ENCODE results near the gene PDE8A. TPM values are rescaled to one million over a fixed set of nuclear protein-coding genes. Genes with fewer than 3 reads are reported as not detected.
A peak's percentile ranks its signal among the peaks of the same experiment; 100 is the strongest.
"Not testable (repeated sequence)": the region's sequence is repeated elsewhere in the genome, so short reads cannot be mapped to it uniquely, and the experiment has no call there.

Gene PDE8A
- total and polyA plus RNA-seq, 2 donors, result 8.5 to 23.0 TPM

- Histone ChIP-seq H3K27ac (ENCODE audit: low read depth in 1 of 2, low read length in 1 of 2) (peak overlapping the region in 1 of 2 donors; percentile 33), H3K4me1 (ENCODE audit: control insufficient read depth in 2 of 2, insufficient read depth in 2 of 2, low read length in 2 of 2) (no peaks in the 10 kb centered on the region), H3K36me3 (ENCODE audit: control insufficient read depth in 2 of 2, insufficient read depth in 2 of 2, low read length in 1 of 2) (no peaks in the 10 kb centered on the region), H3K9me3 (ENCODE audit: control insufficient read depth in 2 of 2, insufficient read depth in 1 of 2, low read length in 1 of 2) (no peaks in the 10 kb centered on the region), H3K27me3 (ENCODE audit: control insufficient read depth in 2 of 2, insufficient read depth in 1 of 2, low read length in 1 of 2) (no peaks in the 10 kb centered on the region), H3K4me3 (ENCODE audit: low read length in 2 of 2) (no peak overlapping the region)
- no peak for DNase-seq (ENCODE audit: low read depth in 6 of 9, low spot score in 9 of 9)
- 48% methylated on average over 3 of the region's 3 CpGs for WGBS
Observed at GRCh38 chr15:85010386-85011159, 28.9 kb downstream of the PDE8A start.

GRCh38 chr15:85011160-85011571, 29.5 kb downstream of the PDE8A start:
- Histone ChIP-seq H3K4me1 (ENCODE audit: control insufficient read depth in 2 of 2, insufficient read depth in 2 of 2, low read length in 2 of 2) (no peaks in the 10 kb centered on the region), H3K36me3 (ENCODE audit: control insufficient read depth in 2 of 2, insufficient read depth in 2 of 2, low read length in 1 of 2) (no peaks in the 10 kb centered on the region), H3K27ac (ENCODE audit: low read depth in 1 of 2, low read length in 1 of 2) (peak overlapping the region in 1 of 2 donors; percentile 26), H3K9me3 (ENCODE audit: control insufficient read depth in 2 of 2, insufficient read depth in 1 of 2, low read length in 1 of 2) (no peaks in the 10 kb centered on the region), H3K4me3 (ENCODE audit: low read length in 2 of 2) (no peak overlapping the region), H3K27me3 (ENCODE audit: control insufficient read depth in 2 of 2, insufficient read depth in 1 of 2, low read length in 1 of 2) (no peaks in the 10 kb centered on the region)
- no peak for DNase-seq (ENCODE audit: low read depth in 6 of 9, low spot score in 9 of 9)
- 87% methylated on average over 3 of the region's 3 CpGs for WGBS

- not testable (repeated sequence) for H3K27ac ChIP-seq (ENCODE audit: low read depth in 1 of 2, low read length in 1 of 2); H3K9me3 ChIP-seq (ENCODE audit: control insufficient read depth in 2 of 2, insufficient read depth in 1 of 2, low read length in 1 of 2); H3K27me3 ChIP-seq (ENCODE audit: control insufficient read depth in 2 of 2, insufficient read depth in 1 of 2, low read length in 1 of 2); DNase-seq (ENCODE audit: low read depth in 6 of 9, low spot score in 9 of 9); H3K4me1 ChIP-seq (ENCODE audit: control insufficient read depth in 2 of 2, insufficient read depth in 2 of 2, low read length in 2 of 2); H3K4me3 ChIP-seq (ENCODE audit: low read length in 2 of 2); H3K36me3 ChIP-seq (ENCODE audit: control insufficient read depth in 2 of 2, insufficient read depth in 2 of 2, low read length in 1 of 2)
- WGBS, result 95% methylated on average over 1 of the region's 2 CpGs
Observed at GRCh38 chr15:85011724-85012123, 30.1 kb downstream of the PDE8A start.

GRCh38 chr15:85013785-85014184, 32.1 kb downstream of the PDE8A start:
- Histone ChIP-seq H3K4me3 (ENCODE audit: low read length in 2 of 2) (no peak overlapping the region), H3K36me3 (ENCODE audit: control insufficient read depth in 2 of 2, insufficient read depth in 2 of 2, low read length in 1 of 2) (no peaks in the 10 kb centered on the region), H3K4me1 (ENCODE audit: control insufficient read depth in 2 of 2, insufficient read depth in 2 of 2, low read length in 2 of 2) (no peaks in the 10 kb centered on the region), H3K27ac (ENCODE audit: low read depth in 1 of 2, low read length in 1 of 2) (no peak overlapping the region), H3K27me3 (ENCODE audit: control insufficient read depth in 2 of 2, insufficient read depth in 1 of 2, low read length in 1 of 2) (no peaks in the 10 kb centered on the region), H3K9me3 (ENCODE audit: control insufficient read depth in 2 of 2, insufficient read depth in 1 of 2, low read length in 1 of 2) (no peaks in the 10 kb centered on the region)
- no peak for DNase-seq (ENCODE audit: low read depth in 6 of 9, low spot score in 9 of 9)
- WGBS, result 95% methylated on average over 4 of the region's 4 CpGs

GRCh38 chr15:85014932-85015331, 33.3 kb downstream of the PDE8A start:
- Histone ChIP-seq H3K4me3 (ENCODE audit: low read length in 2 of 2) (no peak overlapping the region), H3K9me3 (ENCODE audit: control insufficient read depth in 2 of 2, insufficient read depth in 1 of 2, low read length in 1 of 2) (no peaks in the 10 kb centered on the region), H3K36me3 (ENCODE audit: control insufficient read depth in 2 of 2, insufficient read depth in 2 of 2, low read length in 1 of 2) (no peaks in the 10 kb centered on the region), H3K27me3 (ENCODE audit: control insufficient read depth in 2 of 2, insufficient read depth in 1 of 2, low read length in 1 of 2) (no peaks in the 10 kb centered on the region), H3K27ac (ENCODE audit: low read depth in 1 of 2, low read length in 1 of 2) (no peak overlapping the region), H3K4me1 (ENCODE audit: control insufficient read depth in 2 of 2, insufficient read depth in 2 of 2, low read length in 2 of 2) (no peaks in the 10 kb centered on the region)
- WGBS, result 79% methylated on average over 6 of the region's 6 CpGs
- no peak for DNase-seq (ENCODE audit: low read depth in 6 of 9, low spot score in 9 of 9)

GRCh38 chr15:85016275-85016674, 34.6 kb downstream of the PDE8A start:
- H3K36me3 ChIP-seq (ENCODE audit: control insufficient read depth in 2 of 2, insufficient read depth in 2 of 2, low read length in 1 of 2), result no peaks in the 10 kb centered on the region
- H3K4me3 ChIP-seq (ENCODE audit: low read length in 2 of 2), result no peak overlapping the region
- no peaks in the 10 kb centered on the region for H3K9me3 ChIP-seq (ENCODE audit: control insufficient read depth in 2 of 2, insufficient read depth in 1 of 2, low read length in 1 of 2)
- DNase-seq (ENCODE audit: low read depth in 6 of 9, low spot score in 9 of 9), result no peak
- no peaks in the 10 kb centered on the region for H3K4me1 ChIP-seq (ENCODE audit: control insufficient read depth in 2 of 2, insufficient read depth in 2 of 2, low read length in 2 of 2)
- no peak overlapping the region for H3K27ac ChIP-seq (ENCODE audit: low read depth in 1 of 2, low read length in 1 of 2)
- H3K27me3 ChIP-seq (ENCODE audit: control insufficient read depth in 2 of 2, insufficient read depth in 1 of 2, low read length in 1 of 2), result no peaks in the 10 kb centered on the region

- 85% methylated on average over 15 of the region's 15 CpGs for WGBS
- no peaks in the 10 kb centered on the region for H3K36me3 ChIP-seq (ENCODE audit: control insufficient read depth in 2 of 2, insufficient read depth in 2 of 2, low read length in 1 of 2)
- H3K4me3 ChIP-seq (ENCODE audit: low read length in 2 of 2), result no peak overlapping the region
- H3K27me3 ChIP-seq (ENCODE audit: control insufficient read depth in 2 of 2, insufficient read depth in 1 of 2, low read length in 1 of 2), result no peaks in the 10 kb centered on the region
- no peaks in the 10 kb centered on the region for H3K9me3 ChIP-seq (ENCODE audit: control insufficient read depth in 2 of 2, insufficient read depth in 1 of 2, low read length in 1 of 2)
- DNase-seq (ENCODE audit: low read depth in 6 of 9, low spot score in 9 of 9), result no peak
- H3K27ac ChIP-seq (ENCODE audit: low read depth in 1 of 2, low read length in 1 of 2), result no peak overlapping the region
- peaks cover under 1 to 1% of the 10 kb centered on the region in 2 donors for H3K4me1 ChIP-seq (ENCODE audit: control insufficient read depth in 2 of 2, insufficient read depth in 2 of 2, low read length in 2 of 2)
Observed at GRCh38 chr15:85019815-85020590, 38.3 kb downstream of the PDE8A start.

- Histone ChIP-seq H3K9me3 (ENCODE audit: control insufficient read depth in 2 of 2, insufficient read depth in 1 of 2, low read length in 1 of 2) (no peaks in the 10 kb centered on the region), H3K27ac (ENCODE audit: low read depth in 1 of 2, low read length in 1 of 2) (no peak overlapping the region), H3K27me3 (ENCODE audit: control insufficient read depth in 2 of 2, insufficient read depth in 1 of 2, low read length in 1 of 2) (no peaks in the 10 kb centered on the region), H3K4me3 (ENCODE audit: low read length in 2 of 2) (no peak overlapping the region), H3K36me3 (ENCODE audit: control insufficient read depth in 2 of 2, insufficient read depth in 2 of 2, low read length in 1 of 2) (no peaks in the 10 kb centered on the region), H3K4me1 (ENCODE audit: control insufficient read depth in 2 of 2, insufficient read depth in 2 of 2, low read length in 2 of 2) (peaks cover 4 to 6% of the 10 kb centered on the region in 2 donors)
- no peak for DNase-seq (ENCODE audit: low read depth in 6 of 9, low spot score in 9 of 9)
- WGBS, result over 99% methylated on average over 3 of the region's 3 CpGs
Observed at GRCh38 chr15:85021409-85021808, 39.8 kb downstream of the PDE8A start.

- H3K27me3 ChIP-seq (ENCODE audit: control insufficient read depth in 2 of 2, insufficient read depth in 1 of 2, low read length in 1 of 2), result no peaks in the 10 kb centered on the region
- H3K4me1 ChIP-seq (ENCODE audit: control insufficient read depth in 2 of 2, insufficient read depth in 2 of 2, low read length in 2 of 2), result peaks cover 6 to 9% of the 10 kb centered on the region in 2 donors
- DNase-seq (ENCODE audit: low read depth in 6 of 9, low spot score in 9 of 9), result no peak
- no peaks in the 10 kb centered on the region for H3K36me3 ChIP-seq (ENCODE audit: control insufficient read depth in 2 of 2, insufficient read depth in 2 of 2, low read length in 1 of 2)
- H3K9me3 ChIP-seq (ENCODE audit: control insufficient read depth in 2 of 2, insufficient read depth in 1 of 2, low read length in 1 of 2), result no peaks in the 10 kb centered on the region
- WGBS, result 96% methylated on average over 6 of the region's 6 CpGs
- H3K4me3 ChIP-seq (ENCODE audit: low read length in 2 of 2), result no peak overlapping the region
- H3K27ac ChIP-seq (ENCODE audit: low read depth in 1 of 2, low read length in 1 of 2), result no peak overlapping the region
Observed at GRCh38 chr15:85022860-85023403, 41.3 kb downstream of the PDE8A start.
